IPS-18c (cell line): Measurements from ENCODE around the gene SERINC5.
"Not testable (repeated sequence)": the region's sequence is repeated elsewhere in the genome, so short reads cannot be mapped to it uniquely, and the experiment has no call there.

Experiments
- H3K4me3 ChIP-seq: 2 replicates; pipeline ENCODE4 v1.7.0; 2013; ENCODE audit warnings: low read depth, mild to moderate bottlenecking, low read length, moderate library complexity; ENCODE audit not compliant: insufficient read depth
- H3K9me3 ChIP-seq: one replicate; pipeline ENCODE4 v1.6.1; 2013; ENCODE audit warnings: mild to moderate bottlenecking, low read length, moderate library complexity; ENCODE audit not compliant: control insufficient read depth, insufficient read depth

The SERINC5 gene

DNA sequence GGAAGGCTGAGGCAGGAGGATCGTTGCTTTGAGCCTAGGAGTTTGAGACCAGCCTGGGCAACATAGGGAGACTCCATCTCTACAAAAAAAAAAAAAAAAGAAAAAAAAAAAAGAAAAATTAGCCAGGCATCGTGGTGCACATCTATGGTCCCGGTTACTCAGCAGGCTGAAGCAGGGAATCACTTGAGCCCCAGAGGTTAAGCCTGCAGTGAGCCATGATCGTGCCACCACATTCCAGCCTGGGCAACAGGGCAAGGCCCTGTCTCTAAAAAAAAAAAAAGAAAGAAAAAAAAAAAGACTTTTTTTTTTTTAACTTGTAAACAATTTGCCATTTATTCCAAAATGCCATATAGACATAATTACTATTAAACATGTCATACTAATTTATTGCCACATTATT lies 64.5 kb downstream of the SERINC5 start:
- Histone ChIP-seq H3K4me3 (no peak overlapping the region), H3K9me3 (no peaks in the 10 kb centered on the region)

DNA sequence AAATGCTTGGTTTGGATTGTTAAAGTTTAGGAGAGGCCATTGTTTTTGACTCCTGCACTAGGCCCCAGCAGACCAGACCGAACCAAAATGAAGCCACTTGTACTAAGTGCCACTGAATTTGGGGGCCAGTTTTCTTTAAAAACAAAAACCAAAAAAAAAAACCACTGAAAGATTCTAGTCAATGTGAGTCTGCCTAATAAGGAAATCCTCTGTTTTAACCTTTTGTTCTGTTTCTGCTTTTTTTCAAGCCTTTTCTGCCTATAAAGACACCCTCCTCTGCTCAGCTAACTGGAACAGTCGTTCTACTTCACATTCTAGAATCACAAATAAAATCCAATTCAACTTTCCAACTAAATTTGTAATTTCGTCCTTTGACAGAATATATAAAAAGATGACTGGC lies 64.9 kb downstream of the SERINC5 start:
- Histone ChIP-seq H3K4me3 (no peak overlapping the region), H3K9me3 (no peaks in the 10 kb centered on the region)

DNA sequence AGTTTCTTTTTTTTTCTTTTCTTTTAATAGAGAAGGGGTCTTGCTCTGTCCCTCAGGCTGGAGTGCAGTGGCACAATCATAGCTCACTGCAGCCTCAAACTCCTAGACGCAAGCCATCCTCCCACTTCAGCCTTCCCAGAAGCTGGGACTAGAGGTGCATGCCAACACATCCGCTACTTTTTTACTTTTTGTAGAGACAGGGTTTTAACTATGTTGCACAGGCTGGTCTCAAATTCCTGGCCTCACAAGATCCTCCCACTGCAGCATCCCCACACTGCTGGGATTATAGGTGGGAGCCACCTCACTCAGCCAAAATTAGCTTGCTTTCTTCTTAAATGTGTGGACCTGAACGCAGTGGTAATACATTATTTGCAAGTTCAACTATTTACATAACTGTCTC lies 66.1 kb downstream of the SERINC5 start:
- no peaks in the 10 kb centered on the region for H3K9me3 ChIP-seq
- H3K4me3 ChIP-seq = no peak overlapping the region

DNA sequence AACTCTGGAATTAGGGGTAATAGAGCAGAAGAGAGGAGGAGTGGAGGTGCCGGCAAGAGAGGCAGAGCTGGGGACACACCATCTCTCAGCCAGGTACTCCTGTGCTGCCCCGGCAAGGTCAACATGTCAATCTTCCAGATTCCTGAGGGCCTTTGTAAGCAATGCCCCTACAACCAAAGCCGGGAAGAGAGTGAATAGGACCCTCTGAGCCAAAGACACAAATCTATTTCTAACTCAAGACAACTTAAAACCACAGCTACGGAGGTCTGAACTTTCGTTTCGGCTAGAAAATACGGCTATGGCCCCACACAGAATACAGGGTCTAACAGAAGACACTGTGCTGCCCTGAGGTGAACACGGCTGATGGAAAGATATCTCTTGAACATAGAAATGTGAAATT lies 66.6 kb downstream of the SERINC5 start:
- Histone ChIP-seq H3K9me3 (no peaks in the 10 kb centered on the region), H3K4me3 (no peak overlapping the region)

- no peaks in the 10 kb centered on the region for H3K9me3 ChIP-seq
- no peak overlapping the region for H3K4me3 ChIP-seq
Measured at GRCh38 chr5:80187421-80188090, 68.3 kb downstream of the SERINC5 start.

- H3K4me3 ChIP-seq, H3K9me3 ChIP-seq: not testable (repeated sequence)
Measured at GRCh38 chr5:80185535-80185934, 70.3 kb downstream of the SERINC5 start.

DNA sequence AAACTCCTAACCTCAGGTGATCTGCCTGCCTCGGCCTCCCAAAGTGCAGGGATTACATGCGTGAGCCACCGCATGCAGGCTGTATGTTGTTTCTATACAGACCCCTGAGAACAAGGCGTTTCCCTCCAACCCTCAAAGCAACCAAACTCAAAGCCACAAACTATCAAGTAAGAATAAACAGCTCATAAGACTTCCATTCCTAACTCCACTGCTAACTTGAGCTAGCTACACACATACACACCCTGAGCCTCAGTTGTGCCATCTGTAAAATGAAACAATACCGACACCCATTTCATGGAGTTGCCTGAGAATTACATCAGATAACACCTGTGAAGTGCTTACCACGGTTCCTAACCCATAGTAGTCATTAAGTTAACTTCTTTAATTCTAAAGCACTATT lies 70.8 kb downstream of the SERINC5 start:
- H3K4me3 ChIP-seq = no peak overlapping the region
- no peaks in the 10 kb centered on the region for H3K9me3 ChIP-seq

GRCh38 chr5:80184235-80185023 lies 71.4 kb downstream of the SERINC5 start:
- Histone ChIP-seq H3K4me3 (no peak overlapping the region), H3K9me3 (no peaks in the 10 kb centered on the region)

DNA sequence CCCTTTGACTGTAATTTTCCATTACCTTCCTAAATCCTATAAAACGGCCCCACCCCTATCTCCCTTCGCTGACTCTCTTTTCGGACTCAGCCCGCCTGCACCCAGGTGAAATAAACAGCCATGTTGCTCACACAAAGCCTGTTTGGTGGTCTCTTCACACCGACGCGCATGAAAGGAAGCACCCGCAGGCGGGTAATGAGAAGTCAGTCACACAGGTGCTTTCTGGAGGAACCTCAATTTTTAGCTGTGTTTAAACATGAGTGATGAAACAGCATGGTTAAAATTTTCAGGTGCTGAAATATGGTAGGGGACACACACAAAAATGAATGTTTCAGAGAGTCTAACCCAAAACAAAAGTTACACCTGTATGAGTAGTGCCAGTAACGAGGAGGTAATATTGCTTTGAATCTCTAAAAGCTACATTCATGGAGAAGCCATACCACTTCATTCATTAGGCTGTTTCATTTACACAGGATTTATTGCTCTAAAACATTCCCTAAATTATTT lies 72.1 kb downstream of the SERINC5 start:
- not testable (repeated sequence) for H3K4me3 ChIP-seq

DNA sequence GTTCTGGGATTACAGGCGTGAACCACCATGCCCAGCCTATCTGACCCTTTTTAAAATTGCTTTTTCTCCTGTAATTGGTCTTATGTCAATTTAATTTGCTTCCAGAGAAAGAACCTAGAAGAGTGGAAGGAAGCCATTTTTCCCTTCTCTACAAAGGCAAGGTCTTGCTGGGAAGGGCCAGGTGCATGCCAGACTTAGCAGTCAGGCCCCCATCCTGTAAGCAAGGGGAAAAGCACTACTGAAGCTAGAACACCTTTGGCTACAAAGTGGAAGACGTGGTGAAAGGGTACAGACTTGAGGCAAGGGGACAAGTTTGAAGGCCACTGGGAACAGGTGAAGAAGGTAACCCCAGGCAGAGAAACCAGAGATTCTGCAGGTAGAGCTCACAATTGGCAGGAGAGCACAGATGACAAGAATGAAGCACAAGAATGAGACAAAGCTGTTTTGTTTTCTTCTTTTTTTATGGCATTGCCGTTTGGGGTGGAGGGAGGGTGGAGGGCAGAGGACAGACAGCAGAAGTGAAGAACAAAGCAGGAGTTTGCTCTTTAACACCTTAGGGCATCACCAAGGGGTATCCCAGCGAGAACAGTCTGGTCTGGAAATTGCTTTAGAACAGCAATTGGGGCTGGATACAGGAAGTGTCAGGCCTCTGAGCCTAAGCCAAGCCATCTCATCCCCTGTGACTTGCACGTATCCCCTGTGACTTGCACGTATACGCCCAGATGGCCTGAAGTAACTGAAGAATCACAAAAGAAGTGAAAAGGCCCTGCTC lies 72.9 kb downstream of the SERINC5 start:
- Histone ChIP-seq H3K9me3 (no peaks in the 10 kb centered on the region), H3K4me3 (no peak overlapping the region)

More for the DNA sequence above, 72.1 kb downstream of the SERINC5 start:
- not testable (repeated sequence) for H3K9me3 ChIP-seq

DNA sequence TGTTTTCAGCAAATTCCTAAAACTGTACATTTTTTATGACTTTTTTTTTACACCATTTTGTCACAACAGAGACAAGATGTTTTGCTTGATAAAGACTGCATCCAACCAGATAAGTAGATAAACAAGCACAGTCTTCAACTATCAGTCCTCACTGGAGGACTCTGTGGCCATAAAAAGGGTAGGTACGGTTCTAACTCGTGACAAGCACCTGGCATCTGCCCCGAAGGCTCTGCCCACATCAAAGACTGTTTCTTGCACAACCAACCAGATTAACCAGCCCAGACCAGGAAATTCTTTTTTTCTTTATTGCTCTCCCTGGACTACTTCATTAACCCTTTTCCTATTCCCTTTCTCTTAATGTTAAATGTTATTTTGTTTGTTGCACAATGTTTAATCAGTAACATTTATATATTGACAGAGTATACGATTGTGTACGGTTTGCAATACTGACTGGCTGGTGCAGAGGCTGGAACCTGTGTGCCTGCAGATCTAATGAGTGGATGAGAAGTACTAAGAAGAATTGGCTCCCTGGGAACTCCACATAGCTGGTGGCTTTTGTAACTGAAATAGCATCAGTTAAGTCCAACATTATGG lies 74.1 kb downstream of the SERINC5 start:
- Histone ChIP-seq H3K4me3 (no peak overlapping the region), H3K9me3 (no peaks in the 10 kb centered on the region)

GRCh38 chr5:80177236-80177635 lies 78.6 kb downstream of the SERINC5 start:
- Histone ChIP-seq H3K4me3 (no peak overlapping the region), H3K9me3 (no peaks in the 10 kb centered on the region)

- H3K9me3 ChIP-seq = no peaks in the 10 kb centered on the region
- H3K4me3 ChIP-seq = no peak overlapping the region
Measured at GRCh38 chr5:80175337-80175736, 80.5 kb downstream of the SERINC5 start.

GRCh38 chr5:80174790-80175189 lies 81.1 kb downstream of the SERINC5 start:
- H3K9me3 ChIP-seq = no peaks in the 10 kb centered on the region
- H3K4me3 ChIP-seq = no peak overlapping the region

GRCh38 chr5:80172067-80172695 lies 83.7 kb downstream of the SERINC5 start:
- H3K4me3 ChIP-seq = no peak overlapping the region
- H3K9me3 ChIP-seq = no peaks in the 10 kb centered on the region

DNA sequence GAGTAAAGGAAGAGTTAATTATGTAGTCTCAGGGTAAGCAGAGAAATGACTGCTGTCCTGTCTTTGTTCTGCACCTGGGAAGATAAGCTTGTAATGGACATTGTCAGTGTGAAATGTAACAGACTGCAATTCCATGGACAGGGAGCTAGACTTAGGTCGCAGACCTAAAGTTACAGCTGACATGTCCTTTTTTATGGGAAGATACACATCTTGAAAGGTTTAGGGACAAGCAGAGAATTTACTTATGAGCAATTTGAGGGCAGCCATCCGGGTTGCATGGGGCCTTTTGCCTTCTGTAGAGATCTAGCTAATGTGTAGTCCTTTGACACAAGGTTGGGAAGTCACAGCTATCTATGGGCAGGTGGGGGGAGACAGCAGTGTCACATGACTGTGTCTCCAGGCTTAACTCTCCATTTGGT lies 85.7 kb downstream of the SERINC5 start:
- no peak overlapping the region for H3K4me3 ChIP-seq

GRCh38 chr5:80168388-80169028 lies 87.3 kb downstream of the SERINC5 start:
- no peaks in the 10 kb centered on the region for H3K9me3 ChIP-seq
- no peak overlapping the region for H3K4me3 ChIP-seq

More for the DNA sequence above, 85.7 kb downstream of the SERINC5 start:
- no peaks in the 10 kb centered on the region for H3K9me3 ChIP-seq
